Thoracic aorta (tissue), 2 donors: Measurements from ENCODE around the gene NPTN. TPM values are rescaled to one million over a fixed set of nuclear protein-coding genes. Genes with fewer than 3 reads are reported as not detected.

ENCODE experiments used
- ATAC-seq: fragments of 150-250 bp; one replicate; pipeline ENCODE4 v1.8.0; 2017; ENCODE audit warnings: low read depth; ENCODE audit not compliant: insufficient number of reproducible peaks, low FRiP score
- DNase-seq: peaks from one replicate; pipeline ENCODE4 v3.0.0-alpha.2; 2020; ENCODE audit warnings: low spot score
- H3K27ac ChIP-seq, 2 donors: fragments of 200-600 bp; sonication (generic); 1 replicate in 1 of 2; 2 replicates in 1 of 2; pipeline ENCODE4 v1.5.1; 2016; ENCODE audit warnings: mild to moderate bottlenecking in 2 of 2, moderate library complexity in 2 of 2
- H3K27me3 ChIP-seq: fragments of 200-600 bp; sonication (generic); replicated peaks from 2 replicates; pipeline ENCODE4 v1.6.0; 2016; ENCODE audit warnings: mild to moderate bottlenecking; ENCODE audit not compliant: insufficient read depth
- H3K36me3 ChIP-seq: fragments of 200-600 bp; sonication (generic); one replicate; pipeline ENCODE4 v1.5.1; 2016
- H3K4me1 ChIP-seq, 2 donors: fragments of 200-600 bp; sonication (generic); 1 replicate in 1 of 2; 2 replicates in 1 of 2; pipeline versions ENCODE4 v1.5.1 to v1.6.0; 2016; ENCODE audit warnings: low read depth in 2 of 2, mild to moderate bottlenecking in 1 of 2; ENCODE audit not compliant: control insufficient read depth in 1 of 2
- H3K4me3 ChIP-seq: fragments of 200-600 bp; sonication (generic); 2 replicates; pipeline ENCODE4 v1.5.1; 2016; ENCODE audit warnings: mild to moderate bottlenecking
- H3K9me3 ChIP-seq: fragments of 200-600 bp; sonication (generic); 2 replicates; pipeline ENCODE4 v1.5.1; 2016
- CTCF ChIP-seq: fragments of 200-600 bp; sonication (generic); IDR thresholded peaks from one replicate; pipeline ENCODE4 v1.5.1; 2019; ENCODE audit warnings: antibody characterized with exemption
- total RNA-seq, 2 donors: library from RNA; depleted of rRNA; stranded (reverse); fragments of >200 nt; gene quantifications; one replicate each; pipeline versions ENCODE4 v1.1.0 to v1.2.3, GENCODE V29; 2016

Gene NPTN
- total RNA-seq, 2 donors from 2014 or later, result 247 to 250 TPM

- Histone ChIP-seq H3K4me3 (no peak overlapping the region), H3K36me3 (peaks cover 64% of the 10 kb centered on the region), H3K27me3 (no peaks in the 10 kb centered on the region), H3K27ac (no peak overlapping the region), H3K9me3 (no peaks in the 10 kb centered on the region), H3K4me1 (peaks cover 0 to 6% of the 10 kb centered on the region in 2 donors)
- TF ChIP-seq CTCF, result no peak
- no peak for DNase-seq
- ATAC-seq, result no peak
Measured at GRCh38 chr15:73572296-73572695, 60.9 kb downstream of the NPTN start.

- Histone ChIP-seq H3K9me3 (no peaks in the 10 kb centered on the region), H3K4me3 (no peak overlapping the region), H3K27ac (no peak overlapping the region), H3K36me3 (peaks cover 64% of the 10 kb centered on the region), H3K27me3 (no peaks in the 10 kb centered on the region), H3K4me1 (peaks cover 0 to 6% of the 10 kb centered on the region in 2 donors)
- TF ChIP-seq CTCF, result no peak
- ATAC-seq, result no peak
- no peak for DNase-seq
Measured at GRCh38 chr15:73571346-73571745, 61.8 kb downstream of the NPTN start.

- H3K9me3 ChIP-seq, result no peaks in the 10 kb centered on the region
- H3K4me3 ChIP-seq, result no peak overlapping the region
- DNase-seq (no peak), ATAC-seq (no peak)
- H3K27ac ChIP-seq, result no peak overlapping the region
- no peak for TF ChIP-seq CTCF
- peaks cover 60% of the 10 kb centered on the region for H3K36me3 ChIP-seq
- H3K27me3 ChIP-seq, result no peaks in the 10 kb centered on the region
- H3K4me1 ChIP-seq, result peaks cover 0 to under 1% of the 10 kb centered on the region in 2 donors
Measured at GRCh38 chr15:73570355-73571032, 62.7 kb downstream of the NPTN start.

- no peak for TF ChIP-seq CTCF
- Histone ChIP-seq H3K27me3 (no peaks in the 10 kb centered on the region), H3K4me3 (no peak overlapping the region), H3K27ac (no peak overlapping the region), H3K9me3 (no peaks in the 10 kb centered on the region), H3K36me3 (peaks cover 60% of the 10 kb centered on the region), H3K4me1 (peaks cover 0 to 11% of the 10 kb centered on the region in 2 donors)
- DNase-seq, result no peak
- no peak for ATAC-seq
Measured at GRCh38 chr15:73569361-73569760, 63.8 kb downstream of the NPTN start.

GRCh38 chr15:73568564-73569280 is 64.5 kb downstream of the NPTN start:
- ATAC-seq, result no peak
- no peak overlapping the region for H3K27ac ChIP-seq
- no peaks in the 10 kb centered on the region for H3K9me3 ChIP-seq
- TF ChIP-seq CTCF, result no peak
- no peak overlapping the region for H3K4me3 ChIP-seq
- H3K4me1 ChIP-seq, result peaks cover 0 to 17% of the 10 kb centered on the region in 2 donors
- H3K36me3 ChIP-seq, result peaks cover 62% of the 10 kb centered on the region
- H3K27me3 ChIP-seq, result no peaks in the 10 kb centered on the region
- DNase-seq, result no peak
